OCI-M2 (cell line): ENCODE measurements around the gene ERCC1.
A peak's percentile ranks its signal among the peaks of the same experiment; 100 is the strongest.

ENCODE experiments used
- DNase-seq: peaks from one replicate; lab custom pipeline; 2025; ENCODE audit not compliant: unreplicated experiment; lab: John Stamatoyannopoulos, UW

Gene ERCC1

DNA sequence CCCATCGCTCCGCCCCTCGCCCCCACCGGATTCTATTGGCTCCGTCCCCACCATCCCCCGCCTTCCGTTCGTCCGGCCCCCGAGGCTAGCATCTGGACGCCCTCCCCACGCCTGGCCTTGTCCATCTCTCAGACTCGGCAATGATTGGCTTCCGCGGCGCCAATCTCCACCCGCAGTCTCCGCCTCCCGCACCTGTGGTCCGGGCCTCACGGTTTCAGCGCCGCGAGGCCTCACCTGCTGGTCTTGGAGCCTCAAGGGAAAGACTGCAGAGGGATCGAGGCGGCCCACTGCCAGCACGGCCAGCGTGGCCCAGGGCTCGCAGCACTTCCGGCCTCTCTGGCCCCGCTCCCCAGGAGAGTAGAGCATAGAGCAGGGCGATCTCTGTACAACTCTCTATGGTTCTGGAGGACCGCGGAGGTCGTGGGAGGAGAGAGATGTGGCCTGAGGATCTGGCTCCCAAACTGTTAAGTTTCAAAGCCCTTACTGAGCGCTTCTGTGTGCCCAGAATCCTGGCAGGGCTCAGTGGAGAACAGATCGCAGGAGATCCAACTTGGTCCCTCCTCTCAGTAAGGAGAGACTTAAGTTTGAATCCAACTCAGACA lies at the start of gene ERCC1:
ERCC1 (minus strand) TSS at position 329 of the 602 bp plus-strand sequence. CDS start 543 bp downstream, outside the sequence.
- DNase-seq: peak; percentile 89

- no peak for DNase-seq
These were observed 49.6 kb upstream of the ERCC1 start for GRCh38 chr19:45473367-45473681.

DNA sequence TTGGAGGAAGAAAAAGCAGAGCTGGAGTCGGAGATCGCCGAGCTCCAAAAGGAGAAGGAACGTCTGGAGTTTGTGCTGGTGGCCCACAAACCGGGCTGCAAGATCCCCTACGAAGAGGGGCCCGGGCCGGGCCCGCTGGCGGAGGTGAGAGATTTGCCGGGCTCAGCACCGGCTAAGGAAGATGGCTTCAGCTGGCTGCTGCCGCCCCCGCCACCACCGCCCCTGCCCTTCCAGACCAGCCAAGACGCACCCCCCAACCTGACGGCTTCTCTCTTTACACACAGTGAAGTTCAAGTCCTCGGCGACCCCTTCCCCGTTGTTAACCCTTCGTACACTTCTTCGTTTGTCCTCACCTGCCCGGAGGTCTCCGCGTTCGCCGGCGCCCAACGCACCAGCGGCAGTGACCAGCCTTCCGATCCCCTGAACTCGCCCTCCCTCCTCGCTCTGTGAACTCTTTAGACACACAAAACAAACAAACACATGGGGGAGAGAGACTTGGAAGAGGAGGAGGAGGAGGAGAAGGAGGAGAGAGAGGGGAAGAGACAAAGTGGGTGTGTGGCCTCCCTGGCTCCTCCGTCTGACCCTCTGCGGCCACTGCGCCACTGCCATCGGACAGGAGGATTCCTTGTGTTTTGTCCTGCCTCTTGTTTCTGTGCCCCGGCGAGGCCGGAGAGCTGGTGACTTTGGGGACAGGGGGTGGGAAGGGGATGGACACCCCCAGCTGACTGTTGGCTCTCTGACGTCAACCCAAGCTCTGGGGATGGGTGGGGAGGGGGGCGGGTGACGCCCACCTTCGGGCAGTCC lies 49.0 kb upstream of the ERCC1 start:
- no peak for DNase-seq

GRCh38 chr19:45471931-45472562 lies 48.3 kb upstream of the ERCC1 start:
- DNase-seq: no peak

DNA sequence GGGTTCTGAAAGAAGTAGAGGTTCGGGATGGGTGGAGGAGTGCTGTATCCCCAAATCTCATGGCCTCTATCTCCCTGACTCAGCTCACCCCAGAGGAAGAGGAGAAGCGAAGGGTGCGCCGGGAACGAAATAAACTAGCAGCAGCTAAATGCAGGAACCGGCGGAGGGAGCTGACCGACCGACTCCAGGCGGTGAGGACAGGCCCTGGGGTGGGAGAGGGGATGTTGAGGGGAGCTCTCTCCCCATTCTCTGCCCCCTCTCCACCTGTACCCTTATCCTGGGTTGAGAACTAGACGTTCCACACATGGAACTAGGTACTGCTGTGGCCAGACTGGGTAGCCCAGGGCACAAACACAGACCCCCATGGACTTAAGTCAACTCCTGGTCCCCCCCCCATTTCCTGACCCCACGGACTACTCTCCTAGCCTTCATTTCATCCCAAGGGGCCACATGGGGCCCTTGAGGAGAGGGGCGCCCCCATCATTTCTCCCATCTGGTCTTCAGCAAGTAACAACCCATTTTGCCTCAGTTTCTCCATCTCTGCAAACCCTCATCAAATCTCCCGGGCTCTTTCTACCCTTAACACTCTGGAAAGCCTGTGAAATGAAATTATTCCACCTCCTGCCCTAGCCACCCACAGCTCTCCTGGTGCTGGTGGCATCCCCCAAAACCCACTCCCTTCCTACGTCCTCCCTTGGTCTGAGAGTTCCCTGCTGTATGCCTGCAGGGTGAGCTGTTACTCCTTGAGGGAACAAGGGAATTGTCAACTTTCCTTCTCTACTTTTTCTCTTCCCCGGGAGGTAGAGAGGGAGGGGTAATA lies 47.6 kb upstream of the ERCC1 start:
- no peak for DNase-seq

DNA sequence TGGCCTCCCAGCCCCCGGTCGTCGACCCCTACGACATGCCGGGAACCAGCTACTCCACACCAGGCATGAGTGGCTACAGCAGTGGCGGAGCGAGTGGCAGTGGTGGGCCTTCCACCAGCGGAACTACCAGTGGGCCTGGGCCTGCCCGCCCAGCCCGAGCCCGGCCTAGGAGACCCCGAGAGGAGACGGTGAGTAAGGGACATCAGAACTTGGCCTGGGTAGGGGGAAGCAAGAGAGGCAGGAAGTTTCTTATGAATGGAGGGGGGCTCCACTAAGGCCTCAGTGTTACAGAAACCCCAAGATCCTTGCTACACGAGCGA lies 47.0 kb upstream of the ERCC1 start:
- DNase-seq: no peak

GRCh38 chr19:45469945-45470761 lies 46.4 kb upstream of the ERCC1 start:
- DNase-seq: no peak

DNA sequence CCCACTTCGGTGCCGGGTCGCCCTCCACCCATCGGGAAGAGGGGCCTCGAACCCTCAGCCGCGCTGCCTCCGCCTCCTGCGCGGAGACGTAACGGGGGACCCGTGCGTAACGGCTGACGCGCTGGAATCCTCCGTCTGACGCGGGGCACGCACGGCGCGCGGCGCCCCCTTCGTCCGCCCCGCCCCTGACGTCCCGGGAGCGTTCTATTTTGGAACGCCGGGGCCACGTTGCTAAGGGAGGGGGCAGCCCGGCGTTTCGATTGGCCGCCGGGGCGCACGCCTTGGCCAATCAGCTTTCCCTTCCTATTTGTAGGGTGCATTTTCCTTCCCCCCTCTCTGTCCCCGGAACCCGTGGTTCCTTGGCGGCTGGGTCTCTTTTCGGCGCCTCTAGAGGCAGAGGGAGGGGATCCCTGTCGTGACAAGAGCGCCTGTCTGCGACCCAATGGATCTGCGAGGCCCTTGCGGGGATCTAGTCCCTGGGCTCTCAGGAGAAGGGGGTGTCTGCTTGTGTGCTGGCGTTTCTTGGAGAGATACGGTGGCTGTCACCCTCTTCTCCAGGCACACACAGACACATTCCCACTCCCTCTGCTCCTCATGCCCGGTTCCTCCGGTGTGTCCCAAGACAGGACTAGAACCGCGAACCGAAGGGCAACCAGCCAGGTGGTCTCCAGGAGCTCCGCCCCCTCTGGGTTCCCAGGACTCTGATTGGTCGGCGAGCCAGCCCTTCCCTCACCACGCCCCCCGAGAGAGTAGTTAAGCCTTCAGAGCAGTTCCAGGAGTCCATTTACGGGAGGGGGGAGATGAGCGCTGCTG lies 45.6 kb upstream of the ERCC1 start:
- peak; percentile 76 for DNase-seq

DNA sequence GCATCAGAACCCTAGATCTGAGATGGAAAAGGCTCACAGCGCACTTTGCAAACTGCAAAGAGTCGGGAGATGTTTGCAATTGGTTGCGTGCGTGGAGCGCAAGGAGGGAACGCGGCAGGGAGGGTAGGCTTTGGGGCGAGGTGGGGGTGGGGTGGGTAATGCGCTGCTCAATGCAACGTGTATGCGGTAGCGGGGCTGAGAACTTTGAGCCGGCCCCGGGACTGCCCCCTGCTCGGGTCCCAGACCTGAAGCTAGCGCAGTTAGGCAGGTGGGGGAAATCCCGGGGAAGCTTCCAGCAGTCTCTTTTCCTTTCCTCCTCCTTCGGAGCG lies 45.0 kb upstream of the ERCC1 start:
- no peak for DNase-seq

DNA sequence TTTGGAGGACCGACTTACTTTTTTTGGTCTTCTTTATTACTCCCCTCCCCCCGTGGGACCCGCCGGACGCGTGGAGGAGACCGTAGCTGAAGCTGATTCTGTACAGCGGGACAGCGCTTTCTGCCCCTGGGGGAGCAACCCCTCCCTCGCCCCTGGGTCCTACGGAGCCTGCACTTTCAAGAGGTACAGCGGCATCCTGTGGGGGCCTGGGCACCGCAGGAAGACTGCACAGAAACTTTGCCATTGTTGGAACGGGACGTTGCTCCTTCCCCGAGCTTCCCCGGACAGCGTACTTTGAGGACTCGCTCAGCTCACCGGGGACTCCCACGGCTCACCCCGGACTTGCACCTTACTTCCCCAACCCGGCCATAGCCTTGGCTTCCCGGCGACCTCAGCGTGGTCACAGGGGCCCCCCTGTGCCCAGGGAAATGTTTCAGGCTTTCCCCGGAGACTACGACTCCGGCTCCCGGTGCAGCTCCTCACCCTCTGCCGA lies 44.5 kb upstream of the ERCC1 start:
- no peak for DNase-seq

DNA sequence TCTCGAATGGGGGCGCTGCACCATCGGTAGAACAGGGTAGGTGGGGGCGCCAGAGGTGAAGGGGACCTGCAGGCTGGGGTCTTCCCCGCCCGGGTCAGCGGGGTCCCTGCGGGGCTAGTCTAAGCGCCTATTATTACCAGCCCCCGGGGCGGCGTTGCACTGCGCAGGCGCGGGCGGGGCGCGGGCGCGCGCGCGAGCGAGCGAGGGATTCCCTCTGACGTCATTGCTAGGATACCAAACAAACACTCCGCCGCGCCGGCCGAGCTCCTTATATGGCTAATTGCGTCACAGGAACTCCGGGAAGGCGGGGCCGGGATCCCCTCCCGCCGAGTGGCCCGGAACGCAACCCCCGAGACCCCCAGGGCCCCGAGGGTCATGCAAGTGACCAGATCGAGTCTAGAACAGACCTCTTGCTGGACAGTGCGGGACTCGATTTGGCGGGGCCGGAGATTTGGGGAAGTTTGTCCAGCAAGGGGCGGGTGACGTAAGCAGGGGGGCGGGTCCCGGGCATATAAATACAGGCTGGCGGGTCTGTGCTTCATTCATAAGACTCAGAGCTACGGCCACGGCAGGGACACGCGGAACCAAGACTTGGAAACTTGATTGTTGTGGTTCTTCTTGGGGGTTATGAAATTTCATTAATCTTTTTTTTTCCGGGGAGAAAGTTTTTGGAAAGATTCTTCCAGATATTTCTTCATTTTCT lies 43.9 kb upstream of the ERCC1 start, which contains the start of gene FOSB:
FOSB (plus strand) TSS at position 541 of the 703 bp plus-strand sequence. CDS start 591 bp downstream, outside the sequence.
- peak; percentile 92 for DNase-seq

DNA sequence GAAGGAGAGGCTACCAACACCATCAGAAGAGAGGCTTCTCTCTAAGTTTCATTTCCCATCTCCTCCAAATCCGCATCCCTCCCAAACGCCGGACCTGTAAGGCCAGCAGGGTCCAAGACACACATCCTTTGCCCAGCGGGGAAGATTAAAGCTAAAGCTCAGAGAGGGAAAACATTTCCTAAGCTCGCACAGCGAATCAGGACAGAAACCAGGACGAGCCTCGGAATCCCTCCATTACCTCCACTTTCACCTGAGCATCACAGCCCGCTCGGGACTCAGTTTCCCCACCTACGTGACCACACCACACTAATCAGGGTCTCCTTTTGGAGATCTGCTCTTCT lies 43.4 kb upstream of the ERCC1 start:
- no peak for DNase-seq

DNA sequence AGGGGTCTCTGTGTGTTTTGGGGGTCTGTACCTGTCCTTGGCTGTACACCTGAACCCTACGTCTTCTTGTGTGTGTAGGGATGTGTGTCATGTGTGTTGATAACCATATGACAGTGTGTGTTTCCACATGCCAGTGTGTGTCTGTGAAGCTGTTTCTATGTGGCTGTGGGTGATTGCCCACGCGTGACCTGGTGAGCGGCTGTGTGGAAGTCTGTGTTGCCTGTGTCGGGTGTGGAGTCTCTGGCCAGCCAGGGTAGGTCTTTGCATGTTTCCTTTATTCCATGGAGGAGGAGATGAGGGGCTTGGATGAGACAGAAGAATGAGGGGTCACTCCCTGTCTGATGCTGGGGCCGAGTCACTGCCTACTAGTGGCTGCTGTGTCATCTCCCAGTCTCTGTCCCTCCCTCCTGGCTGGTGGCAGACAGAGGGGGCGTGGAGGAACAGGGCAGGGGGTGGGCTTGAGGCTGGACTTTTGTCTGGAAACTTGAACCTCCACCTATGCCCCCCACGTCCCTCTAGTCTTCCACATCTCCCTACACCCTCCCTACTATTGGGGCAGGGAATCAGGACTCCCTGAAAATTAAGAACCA lies 41.2 kb upstream of the ERCC1 start:
- DNase-seq: no peak

DNA sequence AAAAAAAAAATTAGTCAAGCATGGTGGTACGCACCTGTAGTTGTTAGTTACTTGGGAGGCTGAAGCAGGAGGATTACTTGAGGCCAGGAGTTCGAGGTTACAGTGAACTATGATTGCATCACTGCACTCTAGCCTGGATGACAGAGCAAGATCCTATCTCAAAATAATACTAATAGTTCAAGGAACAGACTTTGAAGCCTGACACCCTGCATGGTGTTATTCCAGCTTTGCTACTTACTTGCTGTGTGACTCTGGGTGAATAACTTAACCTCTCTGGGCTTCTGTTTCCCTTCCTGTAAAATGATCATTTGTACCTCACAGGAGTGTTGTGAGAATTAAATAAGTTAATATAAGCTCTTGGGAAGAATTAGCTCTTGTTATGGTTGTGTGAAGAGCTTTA lies 40.6 kb upstream of the ERCC1 start:
- no peak for DNase-seq

DNA sequence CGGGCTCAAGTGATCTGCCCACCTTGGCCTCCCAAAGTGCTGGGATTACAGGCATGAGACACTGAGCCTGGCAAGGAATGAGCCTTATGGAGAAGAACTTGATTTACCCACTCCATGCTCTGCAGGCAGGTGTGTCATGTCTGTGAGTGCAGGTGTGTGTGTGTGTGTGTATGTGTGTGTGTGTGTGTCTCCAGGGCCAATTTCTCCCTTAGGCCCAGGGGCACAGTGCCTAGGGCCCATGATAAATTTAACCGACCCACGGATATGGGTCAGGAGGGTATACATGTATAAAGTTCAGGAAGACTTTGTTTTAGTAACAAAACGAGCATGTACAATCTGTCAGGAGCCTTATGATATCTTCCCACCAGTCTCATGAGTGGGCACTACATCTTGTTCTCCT lies 39.5 kb upstream of the ERCC1 start:
- no peak for DNase-seq

DNA sequence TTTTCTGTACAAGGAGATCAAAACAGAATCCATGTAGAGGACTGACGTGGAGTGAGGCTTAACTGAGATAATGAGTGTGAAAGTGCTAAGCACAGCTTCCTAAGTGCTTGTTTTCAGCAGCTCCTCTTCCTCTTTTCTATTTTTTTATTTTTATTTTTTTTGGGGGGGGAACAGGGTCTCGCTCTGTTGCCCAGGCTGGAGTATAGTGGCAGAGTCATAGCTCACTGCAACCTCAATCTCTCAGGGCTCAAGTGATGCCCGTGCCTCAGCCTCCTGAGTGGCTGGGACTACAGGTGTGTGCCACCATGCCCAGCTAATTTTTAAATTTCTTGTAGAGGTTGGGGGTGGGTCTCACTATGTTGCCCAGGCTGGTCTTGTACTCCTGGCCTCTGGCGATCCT lies 38.5 kb upstream of the ERCC1 start:
- no peak for DNase-seq

GRCh38 chr19:45460807-45461347 lies 37.2 kb upstream of the ERCC1 start:
- no peak for DNase-seq

- no peak for DNase-seq
These were observed 34.1 kb upstream of the ERCC1 start for GRCh38 chr19:45457776-45458175.

DNA sequence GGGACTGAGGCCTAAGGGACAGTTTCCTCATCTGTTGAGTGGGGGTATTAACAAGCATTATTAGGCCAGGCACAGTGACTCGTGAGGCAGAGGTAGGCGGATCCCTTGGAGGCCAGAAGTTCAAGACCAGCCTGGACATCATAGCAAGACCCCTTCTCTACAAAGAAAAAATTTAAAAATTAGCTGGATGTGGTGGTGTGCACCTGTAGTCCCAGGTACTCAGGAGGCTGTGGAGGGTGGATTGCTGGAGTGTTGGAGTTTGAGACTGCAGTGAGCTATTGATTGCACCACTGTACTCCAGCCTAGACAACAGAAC lies 32.7 kb upstream of the ERCC1 start:
- DNase-seq: no peak
